Measurements from ENCODE around the gene TRAPPC10. TPM values are rescaled to one million over a fixed set of nuclear protein-coding genes. Genes with fewer than 3 reads are reported as not detected.

Gene TRAPPC10
- total and polyA plus RNA-seq, 9 of the 15 experiments (the other 6 are each of a cell fraction or from before 2014, with no cell fraction given), result 1.1 to 33.8 (median 24.3) TPM

- no peak for TF ChIP-seq ETV6 (IDR thresholded peaks at IDR 0.05; ENCODE audit: borderline replicate concordance in 1 of 2, low read depth in 2 of 2, low read length in 1 of 2)
- no peak for TF ChIP-seq ETV6 (CRISPR knock-in tag; IDR thresholded peaks at IDR 0.05; ENCODE audit: borderline replicate concordance)
- no peak for TF ChIP-seq TGIF2 (CRISPR knock-in tag; IDR thresholded peaks at IDR 0.05)
- no peak for TF ChIP-seq POU5F1 (IDR thresholded peaks at IDR 0.05; ENCODE audit: borderline replicate concordance, low read depth, low read length, partially characterized antibody)
- TF ChIP-seq, protein P1, sequence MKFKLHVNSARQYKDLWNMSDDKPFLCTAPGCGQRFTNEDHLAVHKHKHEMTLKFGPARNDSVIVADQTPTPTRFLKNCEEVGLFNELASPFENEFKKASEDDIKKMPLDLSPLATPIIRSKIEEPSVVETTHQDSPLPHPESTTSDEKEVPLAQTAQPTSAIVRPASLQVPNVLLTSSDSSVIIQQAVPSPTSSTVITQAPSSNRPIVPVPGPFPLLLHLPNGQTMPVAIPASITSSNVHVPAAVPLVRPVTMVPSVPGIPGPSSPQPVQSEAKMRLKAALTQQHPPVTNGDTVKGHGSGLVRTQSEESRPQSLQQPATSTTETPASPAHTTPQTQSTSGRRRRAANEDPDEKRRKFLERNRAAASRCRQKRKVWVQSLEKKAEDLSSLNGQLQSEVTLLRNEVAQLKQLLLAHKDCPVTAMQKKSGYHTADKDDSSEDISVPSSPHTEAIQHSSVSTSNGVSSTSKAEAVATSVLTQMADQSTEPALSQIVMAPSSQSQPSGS (CRISPR knock-in tag; IDR thresholded peaks at IDR 0.05), result no peak
- TF ChIP-seq DNMT1 (IDR thresholded peaks at IDR 0.05), result 0 out of 2 replicates have a peak, but pooled peaks have one; percentile 69
- TF ChIP-seq NRF1 (conservative IDR thresholded peaks at IDR 0.05 in 1 of 2, IDR thresholded peaks at IDR 0.05 in 1 of 2), result no peak
- TF ChIP-seq, protein P2, sequence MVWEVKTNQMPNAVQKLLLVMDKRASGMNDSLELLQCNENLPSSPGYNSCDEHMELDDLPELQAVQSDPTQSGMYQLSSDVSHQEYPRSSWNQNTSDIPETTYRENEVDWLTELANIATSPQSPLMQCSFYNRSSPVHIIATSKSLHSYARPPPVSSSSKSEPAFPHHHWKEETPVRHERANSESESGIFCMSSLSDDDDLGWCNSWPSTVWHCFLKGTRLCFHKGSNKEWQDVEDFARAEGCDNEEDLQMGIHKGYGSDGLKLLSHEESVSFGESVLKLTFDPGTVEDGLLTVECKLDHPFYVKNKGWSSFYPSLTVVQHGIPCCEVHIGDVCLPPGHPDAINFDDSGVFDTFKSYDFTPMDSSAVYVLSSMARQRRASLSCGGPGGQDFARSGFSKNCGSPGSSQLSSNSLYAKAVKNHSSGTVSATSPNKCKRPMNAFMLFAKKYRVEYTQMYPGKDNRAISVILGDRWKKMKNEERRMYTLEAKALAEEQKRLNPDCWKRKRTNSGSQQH (CRISPR knock-in tag; IDR thresholded peaks at IDR 0.05), result no peak
- TF ChIP-seq, protein P3, sequence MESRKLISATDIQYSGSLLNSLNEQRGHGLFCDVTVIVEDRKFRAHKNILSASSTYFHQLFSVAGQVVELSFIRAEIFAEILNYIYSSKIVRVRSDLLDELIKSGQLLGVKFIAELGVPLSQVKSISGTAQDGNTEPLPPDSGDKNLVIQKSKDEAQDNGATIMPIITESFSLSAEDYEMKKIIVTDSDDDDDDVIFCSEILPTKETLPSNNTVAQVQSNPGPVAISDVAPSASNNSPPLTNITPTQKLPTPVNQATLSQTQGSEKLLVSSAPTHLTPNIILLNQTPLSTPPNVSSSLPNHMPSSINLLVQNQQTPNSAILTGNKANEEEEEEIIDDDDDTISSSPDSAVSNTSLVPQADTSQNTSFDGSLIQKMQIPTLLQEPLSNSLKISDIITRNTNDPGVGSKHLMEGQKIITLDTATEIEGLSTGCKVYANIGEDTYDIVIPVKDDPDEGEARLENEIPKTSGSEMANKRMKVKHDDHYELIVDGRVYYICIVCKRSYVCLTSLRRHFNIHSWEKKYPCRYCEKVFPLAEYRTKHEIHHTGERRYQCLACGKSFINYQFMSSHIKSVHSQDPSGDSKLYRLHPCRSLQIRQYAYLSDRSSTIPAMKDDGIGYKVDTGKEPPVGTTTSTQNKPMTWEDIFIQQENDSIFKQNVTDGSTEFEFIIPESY (CRISPR knock-in tag; IDR thresholded peaks at IDR 0.05), result no peak
- TF ChIP-seq CHCHD3 (CRISPR knock-in tag; IDR thresholded peaks at IDR 0.05), result no peak
- TF ChIP-seq POLR2AphosphoS2 (IDR thresholded peaks at IDR 0.05; ENCODE audit: low read length), result no peak
- no peak for TF ChIP-seq ZNF764 (CRISPR knock-in tag; IDR thresholded peaks at IDR 0.05; ENCODE audit: low read depth)
- no peak for TF ChIP-seq CBX8 (IDR thresholded peaks at IDR 0.05; ENCODE audit: borderline replicate concordance, extremely low read depth, low read depth, low read length, poor library complexity, severe bottlenecking)
- TF ChIP-seq KLF6 (CRISPR knock-in tag; IDR thresholded peaks at IDR 0.05; ENCODE audit: borderline replicate concordance), result no peak
- no peak for TF ChIP-seq KDM4B (IDR thresholded peaks at IDR 0.05; ENCODE audit: borderline replicate concordance in 2 of 2, low read depth in 1 of 2)
- TF ChIP-seq MBD1 (CRISPR knock-in tag; IDR thresholded peaks at IDR 0.05), result no peak
- TF ChIP-seq THRAP3 (IDR thresholded peaks at IDR 0.05; ENCODE audit: borderline replicate concordance), result peak; percentile 77; the same call in 1 of the 2 replicates
- peak; percentile 15; the same call in 1 of the 2 replicates for TF ChIP-seq POLR2AphosphoS5 (IDR thresholded peaks at IDR 0.05; ENCODE audit: control insufficient read depth, insufficient read depth, low read depth, low read length)
- TF ChIP-seq, protein P4, sequence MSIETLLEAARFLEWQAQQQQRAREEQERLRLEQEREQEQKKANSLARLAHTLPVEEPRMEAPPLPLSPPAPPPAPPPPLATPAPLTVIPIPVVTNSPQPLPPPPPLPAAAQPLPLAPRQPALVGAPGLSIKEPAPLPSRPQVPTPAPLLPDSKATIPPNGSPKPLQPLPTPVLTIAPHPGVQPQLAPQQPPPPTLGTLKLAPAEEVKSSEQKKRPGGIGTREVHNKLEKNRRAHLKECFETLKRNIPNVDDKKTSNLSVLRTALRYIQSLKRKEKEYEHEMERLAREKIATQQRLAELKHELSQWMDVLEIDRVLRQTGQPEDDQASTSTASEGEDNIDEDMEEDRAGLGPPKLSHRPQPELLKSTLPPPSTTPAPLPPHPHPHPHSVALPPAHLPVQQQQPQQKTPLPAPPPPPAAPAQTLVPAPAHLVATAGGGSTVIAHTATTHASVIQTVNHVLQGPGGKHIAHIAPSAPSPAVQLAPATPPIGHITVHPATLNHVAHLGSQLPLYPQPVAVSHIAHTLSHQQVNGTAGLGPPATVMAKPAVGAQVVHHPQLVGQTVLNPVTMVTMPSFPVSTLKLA (conservative IDR thresholded peaks at IDR 0.05), result no peak
- TF ChIP-seq BRD4 (IDR thresholded peaks at IDR 0.05), result no peak
Measured at GRCh38 chr21:44011123-44011522, 986 bp upstream of the TRAPPC10 start (continued).

Data from K562 (cell line).